ENCODE measurements around the gene CYP4A22. TPM values are rescaled to one million over a fixed set of nuclear protein-coding genes. Genes with fewer than 3 reads are reported as not detected.

The CYP4A22 gene
- total and polyA plus RNA-seq, 9 of the 15 experiments (the other 6 are each of a cell fraction or from before 2014, with no cell fraction given) = 0.07 TPM; not detected in 8

DNA sequence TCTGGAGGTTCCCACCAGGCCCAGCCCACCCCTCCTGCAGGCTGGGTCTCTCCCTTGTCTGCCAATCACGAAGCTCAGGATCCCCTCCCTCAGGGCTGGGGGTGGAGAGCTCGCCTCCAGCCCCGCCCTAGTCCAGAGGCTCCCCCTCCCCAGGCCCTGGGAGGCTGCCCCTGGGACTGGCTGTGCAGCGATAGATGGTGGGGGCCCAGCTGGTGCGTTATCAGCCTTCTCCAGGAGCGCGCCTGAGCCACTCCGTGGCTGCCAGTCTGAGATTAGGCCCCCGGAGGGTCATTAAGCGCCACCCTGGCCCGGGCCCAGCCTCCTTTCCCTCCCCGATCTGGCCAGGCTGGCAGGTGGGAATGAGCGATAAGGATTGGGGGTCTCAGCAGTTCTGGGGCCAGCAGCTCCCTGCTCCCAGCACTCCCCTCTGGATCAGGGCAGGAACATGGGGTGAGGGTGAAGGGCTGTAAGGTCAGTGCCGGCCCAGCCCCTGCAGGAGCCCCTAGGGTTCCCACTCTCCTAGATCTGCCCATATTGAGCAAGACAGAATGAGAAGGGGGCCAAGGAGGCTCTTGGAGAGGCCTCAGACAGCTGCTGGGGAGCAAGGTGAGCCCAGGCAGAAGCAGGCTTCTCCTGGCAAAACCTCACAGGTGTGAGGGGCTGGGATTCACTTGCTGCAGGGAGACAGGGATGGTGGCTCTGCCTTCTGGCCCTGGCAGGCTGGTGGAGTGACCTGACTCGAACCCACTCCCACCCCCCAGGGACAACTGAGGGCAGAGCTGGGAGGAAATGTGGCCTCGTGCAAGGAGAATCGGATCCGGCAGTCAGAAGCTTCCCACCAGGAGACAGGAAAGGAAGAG, 44.1 kb downstream of the CYP4A22 start (continued):
- peak; percentile 69 for TF ChIP-seq NFE2 (IDR thresholded peaks at IDR 0.05; ENCODE audit: low read depth)
- TF ChIP-seq, protein P1, sequence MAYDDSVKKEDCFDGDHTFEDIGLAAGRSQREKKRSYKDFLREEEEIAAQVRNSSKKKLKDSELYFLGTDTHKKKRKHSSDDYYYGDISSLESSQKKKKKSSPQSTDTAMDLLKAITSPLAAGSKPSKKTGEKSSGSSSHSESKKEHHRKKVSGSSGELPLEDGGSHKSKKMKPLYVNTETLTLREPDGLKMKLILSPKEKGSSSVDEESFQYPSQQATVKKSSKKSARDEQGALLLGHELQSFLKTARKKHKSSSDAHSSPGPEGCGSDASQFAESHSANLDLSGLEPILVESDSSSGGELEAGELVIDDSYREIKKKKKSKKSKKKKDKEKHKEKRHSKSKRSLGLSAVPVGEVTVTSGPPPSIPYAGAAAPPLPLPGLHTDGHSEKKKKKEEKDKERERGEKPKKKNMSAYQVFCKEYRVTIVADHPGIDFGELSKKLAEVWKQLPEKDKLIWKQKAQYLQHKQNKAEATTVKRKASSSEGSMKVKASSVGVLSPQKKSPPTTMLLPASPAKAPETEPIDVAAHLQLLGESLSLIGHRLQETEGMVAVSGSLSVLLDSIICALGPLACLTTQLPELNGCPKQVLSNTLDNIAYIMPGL (CRISPR knock-in tag; IDR thresholded peaks at IDR 0.05) = no peak
- TF ChIP-seq, protein P2, sequence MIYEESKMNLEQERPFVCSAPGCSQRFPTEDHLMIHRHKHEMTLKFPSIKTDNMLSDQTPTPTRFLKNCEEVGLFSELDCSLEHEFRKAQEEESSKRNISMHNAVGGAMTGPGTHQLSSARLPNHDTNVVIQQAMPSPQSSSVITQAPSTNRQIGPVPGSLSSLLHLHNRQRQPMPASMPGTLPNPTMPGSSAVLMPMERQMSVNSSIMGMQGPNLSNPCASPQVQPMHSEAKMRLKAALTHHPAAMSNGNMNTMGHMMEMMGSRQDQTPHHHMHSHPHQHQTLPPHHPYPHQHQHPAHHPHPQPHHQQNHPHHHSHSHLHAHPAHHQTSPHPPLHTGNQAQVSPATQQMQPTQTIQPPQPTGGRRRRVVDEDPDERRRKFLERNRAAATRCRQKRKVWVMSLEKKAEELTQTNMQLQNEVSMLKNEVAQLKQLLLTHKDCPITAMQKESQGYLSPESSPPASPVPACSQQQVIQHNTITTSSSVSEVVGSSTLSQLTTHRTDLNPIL (CRISPR knock-in tag; IDR thresholded peaks at IDR 0.05) = no peak
- TF ChIP-seq ZFP36 (IDR thresholded peaks at IDR 0.05; ENCODE audit: low read depth, low read length, partially characterized antibody) = peak; percentile 45
- TF ChIP-seq MAFG (tag; conservative IDR thresholded peaks at IDR 0.05) = peak; percentile 93
- peak; percentile 92 for TF ChIP-seq NUFIP1 (IDR thresholded peaks at IDR 0.05; ENCODE audit: partially characterized antibody)
- peak; percentile 100 for TF ChIP-seq POLR2AphosphoS5 (IDR thresholded peaks at IDR 0.05; ENCODE audit: control insufficient read depth, insufficient read depth, low read depth, low read length)
- TF ChIP-seq POLR2B (IDR thresholded peaks at IDR 0.05; ENCODE audit: low read depth, partially characterized antibody) = no peak
- no peak for TF ChIP-seq ZNF12 (CRISPR knock-in tag; IDR thresholded peaks at IDR 0.05)
- TF ChIP-seq, protein P3, sequence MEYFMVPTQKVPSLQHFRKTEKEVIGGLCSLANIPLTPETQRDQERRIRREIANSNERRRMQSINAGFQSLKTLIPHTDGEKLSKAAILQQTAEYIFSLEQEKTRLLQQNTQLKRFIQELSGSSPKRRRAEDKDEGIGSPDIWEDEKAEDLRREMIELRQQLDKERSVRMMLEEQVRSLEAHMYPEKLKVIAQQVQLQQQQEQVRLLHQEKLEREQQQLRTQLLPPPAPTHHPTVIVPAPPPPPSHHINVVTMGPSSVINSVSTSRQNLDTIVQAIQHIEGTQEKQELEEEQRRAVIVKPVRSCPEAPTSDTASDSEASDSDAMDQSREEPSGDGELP (CRISPR knock-in tag; IDR thresholded peaks at IDR 0.05; ENCODE audit: borderline replicate concordance) = peak; percentile 100
- TF ChIP-seq RFX1 (IDR thresholded peaks at IDR 0.05) = no peak
- TF ChIP-seq NR4A1 (CRISPR knock-in tag; IDR thresholded peaks at IDR 0.05) = peak; percentile 99
- peak; percentile 99 for TF ChIP-seq NR4A1 (tag; IDR thresholded peaks at IDR 0.05)
- TF ChIP-seq, protein P4, sequence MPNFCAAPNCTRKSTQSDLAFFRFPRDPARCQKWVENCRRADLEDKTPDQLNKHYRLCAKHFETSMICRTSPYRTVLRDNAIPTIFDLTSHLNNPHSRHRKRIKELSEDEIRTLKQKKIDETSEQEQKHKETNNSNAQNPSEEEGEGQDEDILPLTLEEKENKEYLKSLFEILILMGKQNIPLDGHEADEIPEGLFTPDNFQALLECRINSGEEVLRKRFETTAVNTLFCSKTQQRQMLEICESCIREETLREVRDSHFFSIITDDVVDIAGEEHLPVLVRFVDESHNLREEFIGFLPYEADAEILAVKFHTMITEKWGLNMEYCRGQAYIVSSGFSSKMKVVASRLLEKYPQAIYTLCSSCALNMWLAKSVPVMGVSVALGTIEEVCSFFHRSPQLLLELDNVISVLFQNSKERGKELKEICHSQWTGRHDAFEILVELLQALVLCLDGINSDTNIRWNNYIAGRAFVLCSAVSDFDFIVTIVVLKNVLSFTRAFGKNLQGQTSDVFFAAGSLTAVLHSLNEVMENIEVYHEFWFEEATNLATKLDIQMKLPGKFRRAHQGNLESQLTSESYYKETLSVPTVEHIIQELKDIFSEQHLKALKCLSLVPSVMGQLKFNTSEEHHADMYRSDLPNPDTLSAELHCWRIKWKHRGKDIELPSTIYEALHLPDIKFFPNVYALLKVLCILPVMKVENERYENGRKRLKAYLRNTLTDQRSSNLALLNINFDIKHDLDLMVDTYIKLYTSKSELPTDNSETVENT (CRISPR knock-in tag; IDR thresholded peaks at IDR 0.05) = peak; percentile 83; the same call in 1 of the 2 replicates
- peak; percentile 88 for TF ChIP-seq ZNF324 (CRISPR knock-in tag; IDR thresholded peaks at IDR 0.05)
- TF ChIP-seq SAP30 (IDR thresholded peaks at IDR 0.05; ENCODE audit: borderline replicate concordance, insufficient read depth, low read depth, low read length, poor library complexity, severe bottlenecking) = no peak
- TF ChIP-seq TCF3 (CRISPR knock-in tag; IDR thresholded peaks at IDR 0.05) = peak; percentile 100
- no peak for TF ChIP-seq SREBF2 (CRISPR knock-in tag; IDR thresholded peaks at IDR 0.05)
- TF ChIP-seq ZNF146 (CRISPR knock-in tag; IDR thresholded peaks at IDR 0.05; ENCODE audit: unreplicated experiment) = no peak
- no peak for TF ChIP-seq GTF2A2 (tag; IDR thresholded peaks at IDR 0.05)
- TF ChIP-seq ZNF274 (IDR thresholded peaks at IDR 0.05; ENCODE audit: borderline replicate concordance, low read depth, low read length) = peak; percentile 92
- TF ChIP-seq PHB2 (IDR thresholded peaks at IDR 0.05; ENCODE audit: low read depth) = peak; percentile 100

Measured in K562 (cell line).